ENCODE measurements around the gene NAA80. TPM values are rescaled to one million over a fixed set of nuclear protein-coding genes. Genes with fewer than 3 reads are reported as not detected.

The NAA80 gene
- polyA plus RNA-seq, 2 of the 4 experiments (the other 2 are of a cell fraction), result 3.1 to 5.3 TPM

- no peak for TF ChIP-seq REST (IDR thresholded peaks at IDR 0.05)
- TF ChIP-seq HDAC2 (IDR thresholded peaks at IDR 0.05), result no peak
- TF ChIP-seq E2F6 (IDR thresholded peaks at IDR 0.05; ENCODE audit: borderline replicate concordance, low read depth), result no peak
- no peak for TF ChIP-seq FOXS1 (CRISPR knock-in tag; IDR thresholded peaks at IDR 0.05)
- TF ChIP-seq POLR2AphosphoS2 (conservative IDR thresholded peaks at IDR 0.05; ENCODE audit: low read length), result no peak
Observed at GRCh38 chr3:50275141-50275995, 23.8 kb downstream of the NAA80 start (continued).

- ATAC-seq (peak; percentile 45 to 70; a peak in 5 of 6 replicates), DNase-seq (ENCODE audit: low read depth in 1 of 2, low spot score in 1 of 2) (peak; percentile 50 to 81), FAIRE-seq (no peak)
- 13% methylated on average over 13 of the region's 26 CpGs for WGBS (ENCODE audit: missing lambda C conversion rate)
- Histone ChIP-seq H3K4me1 (peaks cover 27% of the 10 kb centered on the region), H3K27ac (no peak overlapping the region), H3K4me3 (no peak overlapping the region), H3K9me3 (no peaks in the 10 kb centered on the region), H3K4me2 (no peak overlapping the region; the same call in 2 of the 3 replicates)
- POLR2A ChIA-PET, result no interaction called here
- CTCF ChIA-PET, result interaction anchor here (0.7 to 8.0 kb wide), 20 partner anchors 8 to 92 kb away, joined by 3 to 67 read pairs (median 4); partner anchors contain the start of gene GNAI2
- TF ChIP-seq TP53 (CRISPR knock-in tag; IDR thresholded peaks at IDR 0.05) (no peak), ZSCAN20 (CRISPR knock-in tag; IDR thresholded peaks at IDR 0.05) (no peak), SMC3 (IDR thresholded peaks at IDR 0.05) (peak; percentile 39; the same call in 1 of the 3 replicates), MAX (IDR thresholded peaks at IDR 0.05) (0 out of 2 replicates have a peak, but pooled peaks have one; percentile 20), REST (IDR thresholded peaks at IDR 0.05) (no peak), RAD21 (conservative IDR thresholded peaks at IDR 0.05 in 1 of 2, IDR thresholded peaks at IDR 0.05 in 1 of 2) (peak in 1 of 2 experiments; percentile 35; a peak in 2 of 5 replicates), EHMT2 (IDR thresholded peaks at IDR 0.05; ENCODE audit: low read depth) (no peak), ESRRA (IDR thresholded peaks at IDR 0.05; ENCODE audit: borderline replicate concordance, low read length) (no peak), ELK1 (IDR thresholded peaks at IDR 0.05; ENCODE audit: low read depth, low read length) (no peak), ZNF302 (CRISPR knock-in tag; IDR thresholded peaks at IDR 0.05) (no peak), CBX8 (IDR thresholded peaks at IDR 0.05) (no peak), ZC3H11A (IDR thresholded peaks at IDR 0.05) (no peak), MAZ (IDR thresholded peaks at IDR 0.05; ENCODE audit: borderline replicate concordance, low read depth, low read length) (no peak), EP300 (IDR thresholded peaks at IDR 0.05) (no peak), FOSB (CRISPR knock-in tag; IDR thresholded peaks at IDR 0.05) (no peak), SREBF2 (IDR thresholded peaks at IDR 0.05) (no peak), POLR2AphosphoS2 (conservative IDR thresholded peaks at IDR 0.05; ENCODE audit: low read length) (no peak), HMGXB4 (CRISPR knock-in tag; IDR thresholded peaks at IDR 0.05; ENCODE audit: borderline replicate concordance) (no peak)
Observed at GRCh38 chr3:50274371-50275104, 24.7 kb downstream of the NAA80 start.

All from A549 (cell line).